Tibial artery (tissue), 4 donors: ENCODE data around the gene HSF4.

ENCODE experiments used
- DNase-seq, 2 donors: peaks; one replicate each; pipeline ENCODE4 v3.0.0-alpha.2; 2019
- H3K27ac ChIP-seq, 2 donors: fragments of 200-600 bp; sonication (generic) in 1 of 2; 1 replicate in 1 of 2; 2 replicates in 1 of 2; pipeline ENCODE4 v1.5.1; 2018 to 2019; ENCODE audit warnings: mild to moderate bottlenecking in 1 of 2
- H3K27me3 ChIP-seq, 2 donors: fragments of 200-600 bp; sonication (generic) in 1 of 2; one replicate each; pipeline versions ENCODE4 v1.5.1 to v1.6.0; 2016 to 2019
- H3K36me3 ChIP-seq, 3 donors: fragments of 200-600 bp; sonication (generic) in 2 of 3; one replicate each; pipeline ENCODE4 v1.5.1; 2016 to 2019; ENCODE audit warnings: mild to moderate bottlenecking in 2 of 3
- H3K4me1 ChIP-seq, 4 donors: fragments of 200-600 bp; sonication (generic) in 2 of 4; 1 replicate in 3 of 4; 2 replicates in 1 of 4; pipeline ENCODE4 v1.5.1; 2016 to 2019
- H3K4me3 ChIP-seq, 2 donors: fragments of 200-600 bp; sonication (generic) in 1 of 2; 1 replicate in 1 of 2; 2 replicates in 1 of 2; pipeline ENCODE4 v1.5.1; 2018 to 2019; ENCODE audit warnings: mild to moderate bottlenecking in 2 of 2
- H3K9me3 ChIP-seq, 3 donors: fragments of 200-600 bp; sonication (generic) in 1 of 3; one replicate each; pipeline ENCODE4 v1.5.1; 2016 to 2019
- intact Hi-C: fragments of 100-400 bp; cut with DNase I; formaldehyde crosslinking; loops from one replicate; pipeline ENCODE4 v1.15.0; 2023; ENCODE audit warnings: low total_unique reads
- TF ChIP-seq, protein P1 (sequence below), 2 experiments: fragments of 200-600 bp in 1 of 2; fragments of 450-650 bp in 1 of 2; IDR thresholded peaks; one replicate each; pipeline ENCODE4 v1.5.1; 2017 to 2019; ENCODE audit warnings: antibody characterized with exemption in 2 of 2, mild to moderate bottlenecking in 1 of 2, moderate library complexity in 1 of 2

The HSF4 gene

DNA sequence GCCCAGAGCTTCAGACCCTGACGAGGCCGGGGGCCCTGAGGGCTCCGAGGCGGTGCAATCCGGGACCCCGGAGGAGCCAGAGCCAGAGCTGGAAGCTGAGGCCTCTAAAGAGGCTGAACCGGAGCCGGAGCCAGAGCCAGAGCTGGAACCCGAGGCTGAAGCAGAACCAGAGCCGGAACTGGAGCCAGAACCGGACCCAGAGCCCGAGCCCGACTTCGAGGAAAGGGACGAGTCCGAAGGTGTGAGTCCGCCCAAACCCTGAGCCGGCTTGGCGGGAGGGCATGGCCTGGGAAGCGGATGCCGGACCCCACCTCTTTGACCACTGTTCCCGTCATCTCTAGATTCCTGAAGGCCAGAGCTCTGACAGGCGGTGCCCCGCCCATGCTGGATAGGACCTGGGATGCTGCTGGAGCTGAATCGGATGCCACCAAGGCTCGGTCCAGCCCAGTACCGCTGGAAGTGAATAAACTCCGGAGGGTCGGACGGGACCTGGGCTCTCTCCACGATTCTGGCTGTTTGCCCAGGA lies 10.2 kb downstream of the HSF4 start:
- intact Hi-C loops: no loop called here
- TF ChIP-seq, protein P1, sequence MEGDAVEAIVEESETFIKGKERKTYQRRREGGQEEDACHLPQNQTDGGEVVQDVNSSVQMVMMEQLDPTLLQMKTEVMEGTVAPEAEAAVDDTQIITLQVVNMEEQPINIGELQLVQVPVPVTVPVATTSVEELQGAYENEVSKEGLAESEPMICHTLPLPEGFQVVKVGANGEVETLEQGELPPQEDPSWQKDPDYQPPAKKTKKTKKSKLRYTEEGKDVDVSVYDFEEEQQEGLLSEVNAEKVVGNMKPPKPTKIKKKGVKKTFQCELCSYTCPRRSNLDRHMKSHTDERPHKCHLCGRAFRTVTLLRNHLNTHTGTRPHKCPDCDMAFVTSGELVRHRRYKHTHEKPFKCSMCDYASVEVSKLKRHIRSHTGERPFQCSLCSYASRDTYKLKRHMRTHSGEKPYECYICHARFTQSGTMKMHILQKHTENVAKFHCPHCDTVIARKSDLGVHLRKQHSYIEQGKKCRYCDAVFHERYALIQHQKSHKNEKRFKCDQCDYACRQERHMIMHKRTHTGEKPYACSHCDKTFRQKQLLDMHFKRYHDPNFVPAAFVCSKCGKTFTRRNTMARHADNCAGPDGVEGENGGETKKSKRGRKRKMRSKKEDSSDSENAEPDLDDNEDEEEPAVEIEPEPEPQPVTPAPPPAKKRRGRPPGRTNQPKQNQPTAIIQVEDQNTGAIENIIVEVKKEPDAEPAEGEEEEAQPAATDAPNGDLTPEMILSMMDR (IDR thresholded peaks at IDR 0.05): no peak
- H3K27me3 ChIP-seq: no peaks in the 10 kb centered on the region
- no peaks in the 10 kb centered on the region for H3K9me3 ChIP-seq
- H3K4me1 ChIP-seq: peaks cover 7 to 61% (median 55%) of the 10 kb centered on the region in 4 donors
- no peak for DNase-seq
- H3K4me3 ChIP-seq: peak overlapping the region; percentile 54 to 65
- H3K36me3 ChIP-seq: peaks cover 0 to 12% (median 6%) of the 10 kb centered on the region in 3 donors
- H3K27ac ChIP-seq: peak overlapping the region; percentile 92 to 96

DNA sequence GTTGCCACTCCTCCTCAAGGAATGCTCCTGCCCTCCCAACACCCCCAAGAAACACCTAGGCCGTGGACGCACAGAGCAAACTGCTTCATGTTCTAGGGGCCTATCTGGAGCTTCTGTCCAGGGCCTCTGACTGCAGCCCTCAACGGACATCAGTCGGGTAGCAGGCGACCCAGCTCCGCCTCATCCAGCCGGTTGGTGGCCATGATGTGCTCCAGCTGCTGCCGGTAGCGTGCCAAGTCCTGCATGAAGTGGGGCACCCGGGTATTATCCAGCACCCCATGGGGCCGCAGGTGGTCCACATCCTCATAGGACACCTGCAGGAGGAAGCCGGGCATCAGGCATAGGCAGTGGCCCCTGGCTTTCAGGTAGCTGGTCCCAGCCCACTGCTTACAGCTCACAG lies 12.1 kb downstream of the HSF4 start:
- intact Hi-C loops: no loop called here
- TF ChIP-seq, protein P1 (IDR thresholded peaks at IDR 0.05): no peak
- peaks cover 0 to 12% (median 6%) of the 10 kb centered on the region in 3 donors for H3K36me3 ChIP-seq
- peaks cover 7 to 51% (median 39%) of the 10 kb centered on the region in 4 donors for H3K4me1 ChIP-seq
- H3K27me3 ChIP-seq: no peaks in the 10 kb centered on the region
- no peaks in the 10 kb centered on the region for H3K9me3 ChIP-seq
- DNase-seq: no peak
- H3K27ac ChIP-seq: no peak overlapping the region
- H3K4me3 ChIP-seq: no peak overlapping the region

DNA sequence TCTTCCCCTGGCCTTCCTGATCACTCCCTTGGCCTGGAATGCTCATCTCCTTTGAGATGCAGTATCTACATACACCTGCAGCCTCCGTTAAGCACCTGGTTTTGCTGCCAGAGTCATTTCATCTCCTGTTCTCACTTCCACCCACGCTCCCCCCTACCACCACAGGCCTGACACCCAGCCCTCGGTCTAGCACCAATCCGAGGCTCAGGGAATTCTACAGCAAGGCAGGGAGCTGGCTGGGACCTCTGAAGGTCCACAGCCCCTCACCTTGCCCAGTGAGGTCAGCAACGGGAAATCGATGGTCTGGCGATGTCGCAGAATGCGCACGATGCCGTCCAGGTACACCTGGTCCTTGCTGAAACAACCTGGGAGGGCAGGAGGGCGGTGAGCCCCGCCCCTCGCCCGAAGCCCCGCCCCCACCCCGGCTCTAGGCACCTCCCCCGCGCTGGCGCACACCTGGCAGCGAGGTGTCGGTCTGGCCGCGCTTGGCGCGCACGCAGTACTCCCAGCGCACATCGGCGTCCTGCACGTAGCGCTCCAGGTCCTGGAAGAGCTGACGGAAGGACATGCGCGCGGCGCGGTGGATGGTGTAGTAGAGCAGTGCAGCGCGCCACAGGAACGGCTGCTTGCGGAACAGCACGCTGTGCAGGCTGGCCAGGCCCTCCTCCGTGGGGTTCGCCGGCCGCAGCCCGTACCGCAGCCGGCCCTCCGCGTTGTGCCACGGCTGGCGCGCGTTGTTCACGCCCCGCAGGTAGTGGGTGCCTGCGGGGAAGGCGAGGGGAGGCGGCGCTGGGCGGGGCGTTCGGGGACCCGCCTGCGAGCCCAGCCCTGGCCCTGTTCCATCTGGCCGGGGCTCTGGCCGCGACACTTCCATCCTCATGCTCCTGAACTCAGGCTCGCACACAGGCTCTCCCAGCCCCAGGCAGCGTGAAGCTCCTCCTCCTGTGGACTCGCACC lies 13.5 kb downstream of the HSF4 start:
- H3K9me3 ChIP-seq: no peaks in the 10 kb centered on the region
- H3K27ac ChIP-seq: peak overlapping the region; percentile 50 to 54
- DNase-seq: peak; percentile 42 to 85
- intact Hi-C loops: no loop called here
- no peaks in the 10 kb centered on the region for H3K27me3 ChIP-seq
- H3K4me1 ChIP-seq: peaks cover 7 to 44% (median 39%) of the 10 kb centered on the region in 4 donors
- H3K4me3 ChIP-seq: peak overlapping the region; percentile 38 to 59
- peaks cover 0 to 12% (median 6%) of the 10 kb centered on the region in 3 donors for H3K36me3 ChIP-seq
- TF ChIP-seq, protein P1 (IDR thresholded peaks at IDR 0.05): no peak

DNA sequence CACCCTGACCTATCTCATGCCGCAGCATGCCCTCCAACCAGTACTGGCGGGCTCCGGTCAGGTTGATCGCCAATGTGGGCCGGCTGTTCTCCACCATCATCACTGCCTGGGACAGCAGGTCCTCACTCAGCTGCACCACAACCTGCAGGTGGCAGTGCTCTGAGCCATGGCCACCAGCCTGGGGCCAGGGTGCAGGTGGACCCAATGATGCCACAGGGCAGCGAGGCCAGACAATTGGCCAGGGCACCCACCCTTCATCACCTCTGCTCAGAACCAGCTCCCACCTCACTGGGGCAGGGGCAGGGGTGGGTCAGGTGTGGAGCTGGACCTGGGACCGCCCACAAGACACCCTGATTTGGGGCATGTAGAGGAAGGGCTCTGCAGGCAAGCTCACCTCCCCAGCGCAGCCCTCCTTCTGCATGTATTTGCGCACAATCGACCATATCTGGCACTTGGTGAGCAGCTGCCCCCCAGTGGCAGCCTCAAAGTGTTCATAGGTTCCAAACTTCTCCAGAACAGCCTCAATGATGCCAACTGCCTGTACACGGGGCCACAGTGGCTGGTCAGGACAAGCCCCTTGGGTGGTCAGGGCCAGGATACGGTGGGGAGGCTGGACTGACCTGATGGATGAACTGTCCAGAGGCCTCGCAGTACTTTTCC lies 15.0 kb downstream of the HSF4 start:
- intact Hi-C loops: loop anchor here (10.0 kb wide), 2 partner anchors 155 to 205 kb away; partner anchors contain the start of gene CBFB
- H3K9me3 ChIP-seq: no peaks in the 10 kb centered on the region
- no peaks in the 10 kb centered on the region for H3K27me3 ChIP-seq
- H3K4me1 ChIP-seq: peaks cover 2 to 43% (median 36%) of the 10 kb centered on the region in 4 donors
- TF ChIP-seq, protein P1 (IDR thresholded peaks at IDR 0.05): no peak
- no peak overlapping the region for H3K4me3 ChIP-seq
- DNase-seq: no peak
- H3K27ac ChIP-seq: no peak overlapping the region
- H3K36me3 ChIP-seq: peaks cover 0 to 12% (median 6%) of the 10 kb centered on the region in 3 donors

DNA sequence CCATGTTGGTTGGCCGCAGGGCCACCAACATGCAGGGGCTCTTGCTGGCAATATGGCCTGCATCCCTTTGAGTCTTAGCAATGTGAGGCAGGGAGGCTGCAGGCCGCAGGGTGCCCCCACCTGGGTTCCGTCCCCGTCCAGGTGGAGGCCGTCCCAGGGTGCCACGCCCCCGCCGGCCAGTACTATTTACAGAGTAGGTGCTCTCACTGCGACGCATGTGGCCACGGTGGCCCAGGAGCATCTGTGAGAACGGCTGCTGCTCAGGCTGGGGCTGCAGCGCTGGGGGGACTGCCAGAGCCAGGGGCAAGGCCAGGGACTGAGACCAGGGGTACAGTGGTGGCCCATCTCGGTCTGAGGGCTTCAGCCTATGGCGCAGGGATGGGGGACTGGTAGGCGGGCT lies 15.6 kb downstream of the HSF4 start:
- peaks cover 0 to 43% (median 36%) of the 10 kb centered on the region in 4 donors for H3K4me1 ChIP-seq
- DNase-seq: no peak
- no peak overlapping the region for H3K4me3 ChIP-seq
- intact Hi-C loops: loop anchor here (10.0 kb wide), 2 partner anchors 155 to 205 kb away; partner anchors contain the start of gene CBFB
- H3K36me3 ChIP-seq: peaks cover 0 to 9% (median 5%) of the 10 kb centered on the region in 3 donors
- no peaks in the 10 kb centered on the region for H3K27me3 ChIP-seq
- no peak overlapping the region for H3K27ac ChIP-seq
- TF ChIP-seq, protein P1 (IDR thresholded peaks at IDR 0.05): no peak
- H3K9me3 ChIP-seq: no peaks in the 10 kb centered on the region
